HG03442 (cell line): ENCODE measurements around the gene LCN6.
"Not testable (repeated sequence)": the region's sequence is repeated elsewhere in the genome, so short reads cannot be mapped to it uniquely, and the experiment has no call there.

Experiments
- ATAC-seq: cut with Tn5 transposase; IDR thresholded peaks from one replicate; pipeline ENCODE4 v1.9.1; 2021; ENCODE audit warnings: mild to moderate bottlenecking, moderate library complexity; ENCODE audit not compliant: unreplicated experiment

LCN6 gene

DNA sequence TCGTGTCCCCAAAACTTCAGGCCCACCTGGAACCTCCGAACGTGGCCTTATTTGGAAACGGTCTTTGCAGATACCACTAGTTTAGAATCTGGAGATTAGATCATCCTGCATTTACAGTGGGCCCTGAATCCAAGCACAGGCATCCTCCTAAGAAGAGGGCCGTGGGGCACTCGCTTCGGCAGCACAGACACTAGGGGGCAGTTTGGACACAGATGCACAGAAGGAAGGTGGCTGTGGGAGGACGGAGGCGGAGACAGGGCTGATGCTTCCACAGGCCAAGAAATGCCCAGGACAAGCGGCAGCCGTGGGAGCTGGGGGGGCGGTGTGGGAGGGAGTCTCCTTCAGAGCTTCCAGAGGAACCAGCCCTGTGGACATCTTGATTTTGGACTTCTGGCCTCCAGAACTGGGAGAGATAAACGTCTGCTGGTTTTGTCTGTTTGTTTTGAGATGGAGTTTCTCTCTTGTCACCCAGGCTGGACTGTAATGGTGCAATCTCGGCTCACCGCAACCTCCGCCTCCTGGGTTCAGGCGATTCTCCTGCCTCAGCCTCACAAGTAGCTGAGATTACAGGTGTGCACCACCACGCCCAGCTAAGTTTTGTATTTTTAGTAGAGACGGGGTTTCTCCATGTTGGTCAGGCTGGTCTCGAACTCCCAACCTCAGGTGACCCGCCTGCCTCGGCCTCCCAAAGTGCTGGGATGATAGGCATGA is 12.7 kb upstream of the LCN6 start:
- ATAC-seq: not testable (repeated sequence)

GRCh38 chr9:136760424-136760823 is 12.1 kb upstream of the LCN6 start:
- ATAC-seq: no peak

- ATAC-seq: no peak
These were observed 11.4 kb upstream of the LCN6 start for GRCh38 chr9:136759436-136760325.

DNA sequence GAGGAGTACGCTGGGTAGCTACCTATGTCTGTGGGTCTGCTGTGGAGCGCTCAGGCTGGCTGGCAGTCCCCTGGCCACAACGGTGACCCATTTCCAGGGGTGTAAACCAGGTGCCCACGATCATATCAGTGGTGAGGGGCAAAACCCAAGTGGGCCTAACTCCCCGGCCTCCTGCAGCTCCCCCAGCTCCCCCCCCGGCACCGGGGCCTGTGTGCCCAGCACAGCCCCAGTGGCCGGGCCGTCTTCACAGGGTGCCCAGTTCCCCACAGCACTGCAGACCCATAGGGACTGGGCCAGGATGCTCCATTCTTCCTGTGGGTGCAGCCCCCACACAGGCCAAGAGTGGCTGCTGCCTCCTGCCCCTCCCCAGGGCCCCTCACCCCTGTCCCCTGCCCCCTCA is 10.7 kb upstream of the LCN6 start:
- no peak for ATAC-seq

DNA sequence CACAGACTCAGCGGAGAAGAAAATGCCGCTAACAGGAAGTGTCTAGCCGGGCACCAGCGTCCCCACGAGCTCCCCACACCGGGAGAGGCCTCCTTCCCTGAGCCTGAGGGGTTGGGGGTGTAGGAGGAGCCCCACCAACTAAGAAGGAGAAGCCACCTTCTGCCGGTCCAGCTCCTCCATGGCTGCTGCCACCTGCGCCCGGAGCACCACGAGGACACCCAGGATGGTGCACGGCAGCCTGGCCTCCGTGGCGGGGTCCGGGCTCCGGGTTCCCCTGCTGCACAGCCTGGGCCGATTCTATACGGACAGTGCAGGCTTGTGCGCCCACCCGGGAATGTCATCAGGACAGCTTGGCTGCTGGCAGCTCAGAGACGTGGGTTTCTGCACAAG is 9.4 kb upstream of the LCN6 start:
- no peak for ATAC-seq

DNA sequence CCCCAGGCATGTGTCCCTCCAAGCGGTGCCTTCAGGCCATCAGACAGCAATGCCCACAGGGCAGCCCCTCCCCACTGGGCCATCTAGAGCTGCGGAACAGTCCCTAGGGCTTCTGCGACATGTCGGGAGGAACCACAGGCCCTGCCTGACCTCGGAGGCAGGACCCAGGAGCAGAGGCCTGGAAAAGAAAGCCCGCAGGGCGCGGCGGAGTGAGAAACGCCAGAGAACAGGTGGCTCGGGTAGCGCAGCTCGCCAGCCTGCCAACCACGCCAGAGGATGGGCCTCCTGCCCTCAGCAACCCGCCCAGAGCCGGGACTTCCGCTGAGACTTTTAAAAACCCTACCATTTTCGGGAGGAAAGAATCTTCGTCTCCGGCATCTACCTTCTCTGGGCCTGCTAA is 9.0 kb upstream of the LCN6 start:
- no peak for ATAC-seq

DNA sequence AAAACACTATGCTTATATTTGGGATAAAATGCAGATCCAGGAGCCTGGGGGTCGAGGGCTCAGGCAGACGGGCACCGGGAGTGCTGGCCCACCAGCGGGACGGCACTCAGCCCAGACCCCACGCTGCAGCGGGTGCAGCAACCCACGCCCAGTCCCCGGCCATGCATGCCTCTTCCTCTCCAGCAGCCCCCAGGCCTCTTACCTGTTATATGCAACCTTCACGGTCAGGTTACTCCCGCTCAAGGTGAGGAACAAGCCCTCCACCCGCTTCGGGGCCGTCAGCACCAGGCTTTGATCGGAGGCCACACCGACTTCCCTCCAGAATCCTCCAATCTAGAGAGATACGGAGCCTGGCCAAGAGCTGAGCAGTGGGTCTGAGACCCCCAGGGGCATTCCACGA is 8.5 kb upstream of the LCN6 start:
- ATAC-seq: no peak

DNA sequence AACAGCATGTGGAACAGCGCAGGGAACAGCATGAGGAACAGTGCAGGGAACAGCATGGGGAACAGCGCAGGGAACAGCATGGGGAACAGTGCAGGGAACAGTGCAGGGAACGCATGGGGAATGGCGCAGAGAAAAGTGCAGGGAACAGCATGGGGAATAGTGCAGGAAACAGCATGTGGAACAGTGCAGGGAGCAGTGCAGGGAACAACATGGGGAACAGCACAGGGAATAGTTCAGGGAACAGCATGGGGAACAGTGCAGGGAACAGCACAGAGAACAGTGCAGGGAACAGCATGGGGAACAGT is 7.8 kb upstream of the LCN6 start:
- ATAC-seq: no peak

GRCh38 chr9:136755302-136756133 is 7.2 kb upstream of the LCN6 start:
- ATAC-seq: not testable (repeated sequence)

GRCh38 chr9:136754626-136755301 is 6.4 kb upstream of the LCN6 start:
- no peak for ATAC-seq

DNA sequence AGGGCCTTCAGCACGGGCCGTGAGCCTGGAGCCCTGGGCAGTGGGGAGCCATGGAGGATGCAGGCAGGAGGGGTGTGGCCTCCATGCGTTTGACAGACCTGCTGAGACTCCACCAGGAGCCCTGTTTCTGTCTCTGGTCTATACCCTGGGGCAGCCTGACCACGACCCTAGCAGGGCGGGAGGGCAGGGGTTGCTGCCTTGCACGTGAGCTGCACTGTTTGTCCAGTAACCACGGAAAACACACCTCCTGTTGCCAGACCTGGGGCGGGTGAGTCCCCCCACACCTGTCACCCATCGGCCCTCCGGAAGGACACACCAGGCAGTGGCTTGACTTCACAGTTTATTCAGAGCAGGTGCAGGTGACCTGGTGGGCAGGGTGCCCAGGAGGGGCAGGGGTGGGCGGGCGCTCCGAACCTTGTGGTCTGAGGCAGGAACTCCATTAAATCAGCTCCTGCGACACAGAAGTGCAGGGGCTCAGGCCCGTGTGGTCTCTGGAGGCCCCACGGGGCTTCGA is 5.8 kb upstream of the LCN6 start:
- ATAC-seq: no peak

GRCh38 chr9:136753371-136754058 is 5.2 kb upstream of the LCN6 start:
- no peak for ATAC-seq

GRCh38 chr9:136751814-136752213 is 3.5 kb upstream of the LCN6 start:
- ATAC-seq: no peak

DNA sequence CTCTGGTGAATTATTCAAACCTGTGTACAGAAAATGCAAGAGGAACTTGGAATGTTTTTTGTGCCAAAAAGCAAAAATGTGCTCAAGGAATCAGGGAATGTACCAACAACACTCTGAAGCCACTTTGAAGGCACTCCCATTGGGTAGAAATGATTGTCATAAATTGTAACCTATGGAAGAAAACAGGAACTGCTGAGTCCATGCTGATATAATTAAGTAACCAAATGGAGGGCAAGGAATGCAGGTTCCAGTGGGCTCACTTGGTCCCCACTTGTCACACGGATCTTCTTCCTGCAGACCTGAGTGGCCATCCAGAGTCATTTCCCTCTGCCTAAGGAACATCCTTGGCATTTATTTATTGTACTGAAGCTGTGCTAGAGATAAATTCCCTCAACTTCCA is 2.9 kb upstream of the LCN6 start:
- no peak for ATAC-seq

- ATAC-seq: no peak
These were observed 2.2 kb upstream of the LCN6 start for GRCh38 chr9:136750526-136750925.

DNA sequence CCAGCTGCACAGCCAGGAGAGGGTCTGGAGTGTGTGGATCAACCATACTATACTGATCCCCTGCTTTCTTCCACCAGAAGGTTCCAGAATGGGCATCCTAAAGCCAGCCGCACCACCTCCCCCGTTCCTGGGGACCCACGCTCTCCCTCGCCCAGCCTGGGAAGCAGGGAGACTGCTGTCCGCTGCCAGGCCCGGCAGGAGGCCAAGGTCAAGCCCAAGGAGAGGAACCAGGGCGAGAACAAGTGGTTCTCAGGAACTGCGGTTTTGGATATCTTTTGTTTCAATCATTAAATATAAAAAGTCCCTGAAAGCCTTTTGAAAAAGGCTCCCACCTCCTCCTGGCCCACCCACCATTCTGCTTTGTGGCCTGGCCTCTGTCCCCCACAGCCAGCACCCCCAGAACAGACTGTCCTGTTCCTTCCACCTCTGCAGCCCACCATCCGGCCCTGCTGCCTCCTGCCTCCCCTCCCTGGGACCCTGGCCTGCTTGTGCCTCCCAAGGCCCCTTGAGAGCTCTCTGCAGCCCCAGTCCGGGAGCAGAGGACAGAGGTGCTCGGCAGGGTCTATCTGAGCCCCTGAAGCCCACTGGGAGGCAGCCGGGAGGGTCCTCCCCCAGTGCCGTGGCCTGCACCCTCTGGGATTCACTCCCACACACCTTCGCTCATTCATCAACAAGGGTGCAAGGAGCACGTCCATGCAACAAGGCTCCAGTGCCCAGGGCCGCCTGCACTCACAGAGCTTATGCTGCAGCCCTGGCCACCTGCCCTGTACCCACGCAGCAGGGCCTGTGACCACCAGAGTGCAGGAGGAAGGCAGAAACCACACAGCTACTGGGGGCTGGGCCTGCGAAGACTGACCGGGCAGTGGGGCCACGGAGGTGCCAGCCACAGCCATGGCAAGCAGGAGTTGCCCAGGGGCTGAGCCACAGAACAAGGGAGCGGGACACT is 614 bp upstream of the LCN6 start:
- no peak for ATAC-seq

DNA sequence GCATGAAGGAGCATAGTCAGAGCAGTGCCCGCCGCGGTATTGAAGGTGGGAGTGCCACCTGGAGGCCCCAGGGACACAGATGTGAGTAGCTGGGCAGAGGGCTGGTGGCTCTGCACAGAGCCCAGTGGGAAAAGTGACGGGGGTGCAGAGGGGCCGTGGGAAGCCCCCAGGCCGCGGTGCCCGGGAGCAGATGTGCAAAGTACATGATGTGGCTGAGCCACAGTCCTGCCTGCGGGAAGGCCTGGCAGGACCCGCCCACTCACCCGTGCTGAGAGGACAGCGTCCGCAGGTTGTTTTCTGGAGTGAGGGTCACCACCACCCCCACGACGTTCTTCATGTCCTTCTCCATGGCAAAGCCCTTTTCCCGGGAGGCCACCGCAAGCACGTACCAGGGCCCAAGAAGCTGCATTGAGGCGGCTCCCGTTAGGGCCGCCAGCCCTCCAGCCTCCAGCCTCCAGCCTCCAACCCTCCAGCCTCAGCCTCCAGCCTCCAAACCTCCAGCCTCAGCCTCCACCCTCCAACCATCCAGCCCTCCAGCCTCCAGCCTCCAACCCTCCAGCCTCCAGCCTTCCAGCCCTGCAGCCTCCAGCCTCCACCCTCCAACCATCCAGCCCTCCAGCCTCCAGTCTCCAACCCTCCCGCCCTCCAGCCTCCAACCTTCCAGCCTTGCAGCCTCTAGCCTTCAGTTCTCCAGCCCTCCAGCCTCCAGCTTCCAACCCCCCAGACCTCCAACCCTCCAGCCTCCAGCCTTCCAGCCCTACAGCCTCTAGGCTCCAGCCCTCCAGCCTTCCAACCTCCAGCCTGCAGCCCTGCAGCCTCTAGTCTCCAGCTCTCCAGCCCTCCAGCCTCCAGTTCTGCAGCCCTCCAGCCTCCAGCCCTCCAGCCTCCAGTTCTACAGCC is 914 bp downstream of the LCN6 start:
- no peak for ATAC-seq

GRCh38 chr9:136746621-136747020 is 1.7 kb downstream of the LCN6 start:
- ATAC-seq: no peak
